Lung (tissue), 12 donors: ENCODE data around the gene THAP3. TPM values are rescaled to one million over a fixed set of nuclear protein-coding genes. Genes with fewer than 3 reads are reported as not detected.

Experiments
- ATAC-seq: fragments of 200-7000 bp; cut with Tn5 transposase; one replicate; pipeline ENCODE4 v1.9.1; 2020; ENCODE audit warnings: moderate number of reproducible peaks; ENCODE audit not compliant: insufficient read depth, low FRiP score
- DNase-seq, 3 donors: peaks; one replicate each; pipeline ENCODE4 v3.0.0-alpha.2; 2013 to 2017
- H3K27ac ChIP-seq, 2 donors: one replicate each; pipeline ENCODE4 v1.5.1; 2013; ENCODE audit warnings: mild to moderate bottlenecking in 2 of 2, moderate library complexity in 2 of 2, control low read depth in 1 of 2, inconsistent platforms in 1 of 2, low read depth in 1 of 2, low read length in 1 of 2
- H3K27me3 ChIP-seq, 3 donors: one replicate each; pipeline ENCODE4 v1.5.1; 2013; ENCODE audit warnings: low read length in 2 of 3; ENCODE audit not compliant: control insufficient read depth in 3 of 3, insufficient read depth in 3 of 3
- H3K36me3 ChIP-seq, 4 donors: one replicate each; pipeline ENCODE4 v1.5.1; 2013; ENCODE audit warnings: low read length in 4 of 4, mild to moderate bottlenecking in 1 of 4, moderate library complexity in 1 of 4; ENCODE audit not compliant: control insufficient read depth in 4 of 4, insufficient read depth in 4 of 4
- H3K4me1 ChIP-seq, 5 donors: one replicate each; pipeline ENCODE4 v1.5.1; 2013; ENCODE audit warnings: low read length in 5 of 5, mild to moderate bottlenecking in 2 of 5, moderate library complexity in 1 of 5; ENCODE audit not compliant: control insufficient read depth in 5 of 5, insufficient read depth in 5 of 5
- H3K4me3 ChIP-seq: one replicate; pipeline ENCODE4 v1.5.1; 2013; ENCODE audit warnings: mild to moderate bottlenecking, control low read depth, moderate library complexity
- H3K9ac ChIP-seq, 2 donors: one replicate each; pipeline ENCODE4 v1.5.1; 2013; ENCODE audit warnings: low read length in 2 of 2, control low read depth in 1 of 2; ENCODE audit not compliant: insufficient read depth in 1 of 2
- H3K9me3 ChIP-seq, 4 donors: one replicate each; pipeline ENCODE4 v1.5.1; 2013; ENCODE audit warnings: low read length in 3 of 4, mild to moderate bottlenecking in 1 of 4, moderate library complexity in 1 of 4; ENCODE audit not compliant: control insufficient read depth in 4 of 4, insufficient read depth in 3 of 4
- CTCF ChIP-seq: IDR thresholded peaks from 2 replicates; pipeline ENCODE4 v1.5.1; 2012; ENCODE audit warnings: mild to moderate bottlenecking; ENCODE audit errors: control extremely low read depth, extremely low read depth
- WGBS, 2 donors: extraction: QIAGEN DNeasy Blood & Tissue Kit; methylation state at CpG; one replicate each; pipeline ENCODE4 v1.1.7; 2013; 5-methylcytosine and 5-hydroxymethylcytosine counted together
- polyA plus RNA-seq, 2 donors: library from polyadenylated mRNA; stranded (reverse); fragments of 200-250 nt; gene quantifications; one replicate each; pipeline ENCODE4 v1.2.1, GENCODE V29; 2013
- total RNA-seq, 2 donors: library from RNA; depleted of rRNA in 1 of 2; stranded (reverse); fragments of >200 nt in 1 of 2; gene quantifications; one replicate each; pipeline ENCODE4 v1.2.1, GENCODE V29; 2014 to 2021
- donor health status: control.
- donor health status: control.
- donor health status: Bipolar disorder and iron deficiency.
- donor health status: healthy.
- donor health status: DM: yes; HTN: yes; CAD: no.

The THAP3 gene
- total and polyA plus RNA-seq, 4 donors, result 12.6 to 26.5 (median 20.8) TPM

- ATAC-seq, result peak; percentile 4
- Histone ChIP-seq H3K4me1 (peaks cover 3 to 30% (median 16%) of the 10 kb centered on the region in 5 donors), H3K4me3 (peak overlapping the region; percentile 41), H3K36me3 (peaks cover 0 to 5% (median 2%) of the 10 kb centered on the region in 4 donors), H3K27me3 (no peaks in the 10 kb centered on the region), H3K27ac (peak overlapping the region; percentile 96 to 100), H3K9me3 (no peaks in the 10 kb centered on the region), H3K9ac (peak overlapping the region; percentile 42 to 80)
- no peak for TF ChIP-seq CTCF
- peak; percentile 79 to 90 (median 85) for DNase-seq
- 0 to 1% methylated on average over 36 of the region's 36 CpGs for WGBS, 2 donors
Measured at GRCh38 chr1:6603238-6603914, 21.3 kb upstream of the THAP3 start.

- peak overlapping the region; percentile 96 to 100 for H3K27ac ChIP-seq
- peaks cover 3 to 30% (median 14%) of the 10 kb centered on the region in 5 donors for H3K4me1 ChIP-seq
- DNase-seq, result peak; percentile 81 to 83 (median 83)
- H3K9me3 ChIP-seq, result no peaks in the 10 kb centered on the region
- no peak for TF ChIP-seq CTCF
- no peak overlapping the region for H3K4me3 ChIP-seq
- no peaks in the 10 kb centered on the region for H3K27me3 ChIP-seq
- ATAC-seq, result no peak
- H3K9ac ChIP-seq, result peak overlapping the region; percentile 42 to 80
- peaks cover 0 to 2% (median under 1%) of the 10 kb centered on the region in 4 donors for H3K36me3 ChIP-seq
- WGBS, 2 donors, result 24 to 40% methylated on average over 19 of the region's 19 CpGs
Measured at GRCh38 chr1:6603915-6604558, 20.6 kb upstream of the THAP3 start.

- H3K36me3 ChIP-seq, result peaks cover 0 to 7% (median 0%) of the 10 kb centered on the region in 4 donors
- ATAC-seq (peak; percentile 62), DNase-seq (peak in 2 of 3 donors; percentile 52 to 68)
- H3K9ac ChIP-seq, result peak overlapping the region; percentile 58 to 92
- no peaks in the 10 kb centered on the region for H3K9me3 ChIP-seq
- H3K27me3 ChIP-seq, result no peaks in the 10 kb centered on the region
- TF ChIP-seq CTCF, result no peak
- peak overlapping the region; percentile 89 to 98 for H3K27ac ChIP-seq
- WGBS, 2 donors, result 0 to 1% methylated on average over 47 to 67 of the region's 67 CpGs
- peaks cover 0 to 15% (median 0%) of the 10 kb centered on the region in 5 donors for H3K4me1 ChIP-seq
- H3K4me3 ChIP-seq, result peak overlapping the region; percentile 79
Measured at GRCh38 chr1:6612641-6613360, 11.9 kb upstream of the THAP3 start.
